Neural progenitor cell (in vitro differentiated cells): Measurements from ENCODE around the gene NQO2. TPM values are rescaled to one million over a fixed set of nuclear protein-coding genes. Genes with fewer than 3 reads are reported as not detected.

Source experiments
- DNase-seq: peaks from one replicate; pipeline ENCODE4 v3.0.0-alpha.2; 2016; ENCODE audit warnings: low spot score
- H2AFZ ChIP-seq: fragments of 200-600 bp; sonication (generic); replicated peaks from 2 replicates; pipeline ENCODE4 v1.6.1; 2016; ENCODE audit warnings: antibody characterized with exemption
- H3F3A ChIP-seq: fragments of 200-600 bp; sonication (generic); 2 replicates; pipeline ENCODE4 v1.6.1; 2016; ENCODE audit warnings: antibody characterized with exemption, low read depth
- H3K27ac ChIP-seq: fragments of 200-600 bp; sonication (generic); 2 replicates; pipeline ENCODE4 v1.5.1; 2016; ENCODE audit warnings: mild to moderate bottlenecking
- H3K27me3 ChIP-seq: fragments of 200-600 bp; sonication (generic); 2 replicates; pipeline ENCODE4 v1.6.1; 2016; ENCODE audit warnings: mild to moderate bottlenecking, moderate library complexity
- H3K36me3 ChIP-seq: fragments of 200-600 bp; sonication (generic); 2 replicates; pipeline ENCODE4 v1.5.1; 2016
- H3K4me1 ChIP-seq: fragments of 200-600 bp; sonication (generic); 2 replicates; pipeline ENCODE4 v1.6.1; 2016; ENCODE audit warnings: mixed run types
- H3K4me2 ChIP-seq: fragments of 200-600 bp; sonication (generic); 2 replicates; pipeline ENCODE4 v1.6.1; 2016
- H3K4me3 ChIP-seq: fragments of 200-600 bp; sonication (generic); 2 replicates; pipeline ENCODE4 v1.5.1; 2016
- H3K79me2 ChIP-seq: fragments of 200-600 bp; sonication (generic); 2 replicates; pipeline ENCODE4 v1.6.1; 2016; ENCODE audit warnings: low read depth
- H3K9ac ChIP-seq: fragments of 200-600 bp; sonication (generic); 2 replicates; pipeline ENCODE4 v1.6.1; 2016
- H3K9me3 ChIP-seq: fragments of 200-600 bp; sonication (generic); 2 replicates; pipeline ENCODE4 v1.5.1; 2016; ENCODE audit warnings: low read depth
- H4K20me1 ChIP-seq: fragments of 200-600 bp; sonication (generic); 2 replicates; pipeline ENCODE4 v1.6.1; 2016; ENCODE audit warnings: low read depth
- H3K27ac Mint-ChIP-seq: 3 replicates; pipeline ENCODE4 v1.8.0; 2021; ENCODE audit warnings: mixed read lengths
- H3K27me3 Mint-ChIP-seq: 2 replicates; pipeline ENCODE4 v1.8.0; 2022; ENCODE audit warnings: low read depth, mild to moderate bottlenecking, inconsistent platforms, moderate library complexity, mixed read lengths; ENCODE audit not compliant: insufficient read depth
- H3K36me3 Mint-ChIP-seq: 3 replicates; pipeline ENCODE4 v1.8.0; 2021; ENCODE audit warnings: mixed read lengths
- H3K4me1 Mint-ChIP-seq: 3 replicates; pipeline ENCODE4 v1.8.0; 2021; ENCODE audit warnings: mixed read lengths
- H3K4me3 Mint-ChIP-seq: 3 replicates; pipeline ENCODE4 v1.8.0; 2021; ENCODE audit warnings: mild to moderate bottlenecking, moderate library complexity, mixed read lengths
- H3K9me3 Mint-ChIP-seq: 3 replicates; pipeline ENCODE4 v1.8.0; 2020; ENCODE audit warnings: mixed read lengths
- EZH2 ChIP-seq: fragments of 200-600 bp; sonication (generic); IDR thresholded peaks from 2 replicates; pipeline ENCODE4 v1.6.1; 2017; ENCODE audit warnings: antibody characterized with exemption, mild to moderate bottlenecking, moderate library complexity
- EZH2phosphoT487 ChIP-seq: fragments of 200-600 bp; sonication (generic); IDR thresholded peaks from 2 replicates; pipeline ENCODE4 v1.6.1; 2017; ENCODE audit warnings: antibody characterized with exemption
- total RNA-seq: library from RNA; depleted of rRNA; stranded (reverse); fragments of >200 nt; gene quantifications from 2 replicates; pipeline ENCODE4 v1.2.3, GENCODE V29; 2015; ENCODE audit warnings: low replicate concordance
- TF ChIP-seq, protein P1 (sequence below): fragments of 200-600 bp; sonication (generic); IDR thresholded peaks from 2 replicates; pipeline ENCODE4 v1.5.1; 2017; ENCODE audit warnings: antibody characterized with exemption, mild to moderate bottlenecking

The NQO2 gene
- total RNA-seq, 1 donor from 2014 or later = 19.5 TPM

DNA sequence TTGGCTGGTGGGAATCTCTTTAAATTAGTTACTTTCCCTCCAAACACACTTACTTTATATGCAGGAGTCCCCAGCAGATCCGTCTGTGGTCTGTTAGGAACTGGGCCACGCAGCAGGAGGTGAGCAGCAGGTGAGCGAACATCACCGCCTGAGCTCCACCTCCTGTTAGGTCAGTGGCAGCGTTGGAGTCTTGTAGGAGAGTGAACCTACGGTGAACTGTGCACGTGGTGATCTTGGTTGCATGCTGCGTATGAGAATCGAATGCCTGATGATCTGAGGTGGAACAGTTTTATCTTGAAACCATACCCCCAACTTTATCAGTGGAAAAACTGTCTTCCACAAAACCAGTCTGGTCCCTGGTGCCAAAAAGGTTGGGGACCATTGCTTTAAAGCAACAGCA is 33.3 kb upstream of the NQO2 start:
- DNase-seq = no peak
- peaks cover 30% of the 10 kb centered on the region for H3F3A ChIP-seq
- H3K4me3 ChIP-seq = no peak overlapping the region
- Mint-ChIP-seq H3K27me3 (peaks cover 11% of the 10 kb centered on the region), H3K4me3 (no peak overlapping the region), H3K4me1 (peaks cover 42% of the 10 kb centered on the region), H3K27ac (no peak overlapping the region), H3K36me3 (no peaks in the 10 kb centered on the region), H3K9me3 (no peaks in the 10 kb centered on the region)
- H3K36me3 ChIP-seq = no peaks in the 10 kb centered on the region
- H2AFZ ChIP-seq = no peak overlapping the region
- peaks cover 23% of the 10 kb centered on the region for H3K4me1 ChIP-seq
- H3K27me3 ChIP-seq = peaks cover 9% of the 10 kb centered on the region
- H3K79me2 ChIP-seq = no peaks in the 10 kb centered on the region
- no peak overlapping the region for H3K4me2 ChIP-seq
- TF ChIP-seq, protein P1, sequence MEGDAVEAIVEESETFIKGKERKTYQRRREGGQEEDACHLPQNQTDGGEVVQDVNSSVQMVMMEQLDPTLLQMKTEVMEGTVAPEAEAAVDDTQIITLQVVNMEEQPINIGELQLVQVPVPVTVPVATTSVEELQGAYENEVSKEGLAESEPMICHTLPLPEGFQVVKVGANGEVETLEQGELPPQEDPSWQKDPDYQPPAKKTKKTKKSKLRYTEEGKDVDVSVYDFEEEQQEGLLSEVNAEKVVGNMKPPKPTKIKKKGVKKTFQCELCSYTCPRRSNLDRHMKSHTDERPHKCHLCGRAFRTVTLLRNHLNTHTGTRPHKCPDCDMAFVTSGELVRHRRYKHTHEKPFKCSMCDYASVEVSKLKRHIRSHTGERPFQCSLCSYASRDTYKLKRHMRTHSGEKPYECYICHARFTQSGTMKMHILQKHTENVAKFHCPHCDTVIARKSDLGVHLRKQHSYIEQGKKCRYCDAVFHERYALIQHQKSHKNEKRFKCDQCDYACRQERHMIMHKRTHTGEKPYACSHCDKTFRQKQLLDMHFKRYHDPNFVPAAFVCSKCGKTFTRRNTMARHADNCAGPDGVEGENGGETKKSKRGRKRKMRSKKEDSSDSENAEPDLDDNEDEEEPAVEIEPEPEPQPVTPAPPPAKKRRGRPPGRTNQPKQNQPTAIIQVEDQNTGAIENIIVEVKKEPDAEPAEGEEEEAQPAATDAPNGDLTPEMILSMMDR = no peak
- TF ChIP-seq EZH2phosphoT487 (no peak), EZH2 (no peak)
- no peak overlapping the region for H3K9ac ChIP-seq
- no peak overlapping the region for H3K27ac ChIP-seq
- H3K9me3 ChIP-seq = no peaks in the 10 kb centered on the region
- H4K20me1 ChIP-seq = no peaks in the 10 kb centered on the region

DNA sequence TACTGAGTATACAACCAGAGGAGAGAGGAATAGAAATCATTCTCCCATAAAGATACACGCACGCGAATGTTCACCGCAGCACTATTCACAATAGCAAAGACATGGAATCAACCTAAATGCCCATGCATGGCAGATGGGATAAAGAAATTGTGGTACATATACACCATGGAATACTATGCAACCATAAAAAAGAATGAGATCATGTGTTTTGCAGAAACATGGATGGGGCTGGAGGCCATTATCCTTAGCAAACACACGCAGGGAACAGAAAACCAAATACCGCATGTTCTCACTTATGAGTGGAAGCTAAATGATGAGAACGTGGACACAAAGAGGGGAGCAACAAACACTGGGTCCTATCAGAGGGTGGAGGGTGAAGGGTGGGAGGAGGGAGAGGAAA is 31.8 kb upstream of the NQO2 start:
- Histone ChIP-seq H3K79me2 (no peaks in the 10 kb centered on the region), H2AFZ (no peak overlapping the region), H3K27ac (no peak overlapping the region), H3K36me3 (no peaks in the 10 kb centered on the region), H3K27me3 (peaks cover 25% of the 10 kb centered on the region), H3K4me1 (peaks cover 19% of the 10 kb centered on the region), H3K4me2 (no peak overlapping the region), H4K20me1 (no peaks in the 10 kb centered on the region), H3K9ac (no peak overlapping the region), H3F3A (peaks cover 29% of the 10 kb centered on the region), H3K9me3 (no peaks in the 10 kb centered on the region), H3K4me3 (no peak overlapping the region)
- Mint-ChIP-seq H3K27me3 (peaks cover 17% of the 10 kb centered on the region), H3K27ac (no peak overlapping the region), H3K4me3 (no peak overlapping the region), H3K36me3 (no peaks in the 10 kb centered on the region), H3K9me3 (no peaks in the 10 kb centered on the region), H3K4me1 (peaks cover 47% of the 10 kb centered on the region)
- DNase-seq = no peak
- TF ChIP-seq, protein P1 = no peak
- TF ChIP-seq EZH2 (no peak), EZH2phosphoT487 (no peak)

DNA sequence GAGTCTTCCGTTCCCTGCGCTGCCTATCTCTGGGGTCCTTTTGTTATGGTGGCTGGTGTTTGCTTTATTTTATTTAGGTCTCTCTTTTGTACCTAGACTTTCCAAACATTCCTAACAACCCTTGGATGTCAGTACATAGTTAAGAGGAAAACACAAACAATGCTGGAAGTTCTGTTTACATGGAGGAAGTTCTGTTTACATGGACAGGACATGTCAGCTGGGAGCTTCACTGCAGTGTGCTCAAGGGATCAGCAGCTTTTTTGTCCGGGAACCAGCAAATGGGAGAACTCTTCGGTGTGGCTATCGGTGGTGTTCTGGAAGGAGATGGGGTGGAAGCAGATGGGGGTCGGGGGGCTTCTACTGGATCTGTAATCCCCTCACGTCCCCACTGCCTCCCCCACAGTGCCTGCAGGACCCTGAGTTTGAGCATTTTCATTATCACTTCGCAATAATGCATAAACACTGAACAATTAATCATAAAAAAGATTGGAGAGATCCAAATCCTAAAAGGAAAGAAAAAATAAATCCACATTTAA is 31.0 kb upstream of the NQO2 start:
- Histone ChIP-seq H4K20me1 (no peaks in the 10 kb centered on the region), H3K36me3 (no peaks in the 10 kb centered on the region), H3K27ac (no peak overlapping the region), H2AFZ (no peak overlapping the region), H3K79me2 (no peaks in the 10 kb centered on the region), H3K4me1 (peaks cover 19% of the 10 kb centered on the region), H3K4me2 (no peak overlapping the region), H3F3A (peaks cover 29% of the 10 kb centered on the region), H3K4me3 (no peak overlapping the region), H3K9me3 (no peaks in the 10 kb centered on the region), H3K27me3 (peaks cover 29% of the 10 kb centered on the region), H3K9ac (no peak overlapping the region)
- Mint-ChIP-seq H3K9me3 (peaks cover 2% of the 10 kb centered on the region), H3K27me3 (peaks cover 17% of the 10 kb centered on the region), H3K4me3 (no peak overlapping the region), H3K36me3 (peaks cover 1% of the 10 kb centered on the region), H3K27ac (no peak overlapping the region), H3K4me1 (peaks cover 44% of the 10 kb centered on the region)
- no peak for DNase-seq
- no peak for TF ChIP-seq EZH2
- TF ChIP-seq EZH2phosphoT487 = no peak
- TF ChIP-seq, protein P1 = no peak
